ENCODE measurements around the gene CTU1.
A peak's percentile ranks its signal among the peaks of the same experiment; 100 is the strongest.

CTU1 gene

DNA sequence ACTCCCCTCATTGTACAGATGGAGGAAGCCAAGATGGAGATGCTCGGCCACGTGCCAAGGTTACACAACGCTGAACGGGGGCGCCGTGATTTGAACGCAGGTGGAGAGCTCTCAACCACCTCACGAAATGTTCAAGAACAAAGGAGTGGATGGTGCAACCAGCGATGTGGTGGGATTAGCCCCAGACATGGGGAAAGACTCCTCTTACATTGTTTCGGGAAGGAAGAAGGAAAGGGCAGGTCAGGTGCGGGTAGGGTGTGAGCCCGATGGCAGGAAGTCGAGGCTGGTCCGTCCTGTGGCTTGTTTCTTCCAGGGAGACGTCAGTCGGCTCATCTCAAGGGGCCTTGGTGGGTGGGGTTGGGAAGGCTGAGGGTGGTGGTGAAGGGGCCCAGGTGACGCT, 18.4 kb downstream of the CTU1 start:
- no peak overlapping the region for H3K27ac ChIP-seq
- TF ChIP-seq, protein P1, sequence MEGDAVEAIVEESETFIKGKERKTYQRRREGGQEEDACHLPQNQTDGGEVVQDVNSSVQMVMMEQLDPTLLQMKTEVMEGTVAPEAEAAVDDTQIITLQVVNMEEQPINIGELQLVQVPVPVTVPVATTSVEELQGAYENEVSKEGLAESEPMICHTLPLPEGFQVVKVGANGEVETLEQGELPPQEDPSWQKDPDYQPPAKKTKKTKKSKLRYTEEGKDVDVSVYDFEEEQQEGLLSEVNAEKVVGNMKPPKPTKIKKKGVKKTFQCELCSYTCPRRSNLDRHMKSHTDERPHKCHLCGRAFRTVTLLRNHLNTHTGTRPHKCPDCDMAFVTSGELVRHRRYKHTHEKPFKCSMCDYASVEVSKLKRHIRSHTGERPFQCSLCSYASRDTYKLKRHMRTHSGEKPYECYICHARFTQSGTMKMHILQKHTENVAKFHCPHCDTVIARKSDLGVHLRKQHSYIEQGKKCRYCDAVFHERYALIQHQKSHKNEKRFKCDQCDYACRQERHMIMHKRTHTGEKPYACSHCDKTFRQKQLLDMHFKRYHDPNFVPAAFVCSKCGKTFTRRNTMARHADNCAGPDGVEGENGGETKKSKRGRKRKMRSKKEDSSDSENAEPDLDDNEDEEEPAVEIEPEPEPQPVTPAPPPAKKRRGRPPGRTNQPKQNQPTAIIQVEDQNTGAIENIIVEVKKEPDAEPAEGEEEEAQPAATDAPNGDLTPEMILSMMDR (IDR thresholded peaks at IDR 0.05): no peak
- intact Hi-C loops (cut with DNase I; ENCODE audit: low total_unique reads): no loop called here

DNA sequence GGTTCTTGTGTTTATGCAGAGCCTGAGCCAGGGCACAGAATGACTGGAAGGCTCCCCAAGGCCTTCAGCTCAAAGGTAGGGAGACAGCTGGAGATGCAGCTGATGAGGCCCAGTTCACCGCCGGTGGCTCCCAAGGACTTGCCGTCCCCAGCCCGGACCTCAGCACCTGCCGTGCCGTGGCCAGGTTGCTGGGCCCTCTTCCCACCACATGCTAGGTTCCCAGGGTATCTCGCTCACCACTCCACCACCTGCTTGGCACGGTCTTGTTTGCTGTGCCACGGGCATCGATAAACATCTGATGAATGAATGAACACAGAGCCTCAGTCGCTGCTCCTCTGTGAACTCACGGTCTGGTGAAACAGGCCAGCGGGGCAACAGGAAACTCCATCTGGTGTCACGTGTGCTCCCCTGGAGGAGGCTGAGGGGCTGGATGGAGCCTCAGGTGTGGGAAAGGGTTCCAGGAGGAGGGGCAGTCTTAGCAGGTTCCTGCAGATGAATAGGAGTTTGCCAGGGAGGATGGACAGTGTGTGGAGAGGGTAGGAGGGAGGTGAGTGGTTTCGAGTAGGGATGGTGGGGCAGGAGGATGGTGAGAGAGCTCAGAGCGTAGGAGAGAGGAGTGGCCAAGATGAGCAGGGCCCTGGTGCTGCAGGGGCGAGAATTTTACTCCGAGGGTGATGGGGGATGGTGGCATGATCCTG, 21.9 kb downstream of the CTU1 start:
- TF ChIP-seq, protein P1 (IDR thresholded peaks at IDR 0.05): no peak
- Histone ChIP-seq H3K27me3 (peaks cover 0 to 10% of the 10 kb centered on the region in 2 donors), H3K36me3 (no peaks in the 10 kb centered on the region), H3K27ac (no peak overlapping the region), H3K4me3 (no peak overlapping the region), H3K9me3 (no peaks in the 10 kb centered on the region), H3K4me1 (no peaks in the 10 kb centered on the region)
- intact Hi-C loops (cut with DNase I; ENCODE audit: low total_unique reads): no loop called here
- no peak for DNase-seq

More for the DNA sequence above, 18.4 kb downstream of the CTU1 start:
- no peak overlapping the region for H3K4me3 ChIP-seq
- no peaks in the 10 kb centered on the region for H3K4me1 ChIP-seq
- DNase-seq: no peak
- no peaks in the 10 kb centered on the region for H3K27me3 ChIP-seq
- H3K36me3 ChIP-seq: no peaks in the 10 kb centered on the region
- no peaks in the 10 kb centered on the region for H3K9me3 ChIP-seq

DNA sequence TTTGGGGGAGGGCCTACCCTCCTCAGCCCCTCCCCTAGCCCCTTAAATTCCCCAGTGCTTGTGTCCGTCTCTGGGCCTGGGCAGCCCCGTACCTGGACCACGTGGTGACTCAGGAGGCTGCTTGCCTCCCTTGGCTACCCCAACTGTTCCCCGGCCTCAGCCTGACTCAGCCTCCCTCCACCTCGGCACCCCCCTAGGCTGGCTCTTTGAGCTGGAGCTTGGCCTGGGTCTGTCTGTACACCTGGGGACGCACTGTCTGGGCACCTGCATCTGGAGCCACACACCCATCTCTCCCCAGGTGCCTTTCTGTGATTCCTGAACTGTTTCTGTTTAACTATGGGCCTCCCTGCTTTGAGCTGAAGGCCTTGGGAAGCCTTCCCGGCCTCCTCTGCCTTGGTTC, 23.7 kb downstream of the CTU1 start:
- intact Hi-C loops (cut with DNase I; ENCODE audit: low total_unique reads): no loop called here

DNA sequence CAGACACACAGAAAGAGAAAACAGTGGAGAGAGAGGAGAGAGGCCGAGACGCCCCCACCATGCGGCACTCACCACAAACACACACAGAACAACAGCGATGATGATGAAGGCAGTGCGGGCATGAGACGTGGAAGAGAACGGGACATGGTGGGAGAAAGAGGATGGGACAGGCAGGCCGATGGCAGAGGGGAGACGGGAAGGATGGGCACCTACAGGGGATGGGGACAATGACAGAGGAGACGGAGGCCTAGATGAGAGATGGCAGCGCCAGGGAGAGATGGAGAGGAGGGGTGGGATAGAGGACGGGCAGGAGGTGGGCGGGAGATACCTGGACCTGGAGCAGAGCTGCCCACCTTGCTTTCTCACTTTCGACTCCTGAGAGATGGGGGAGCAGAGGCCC, 24.4 kb downstream of the CTU1 start:
- H3K9me3 ChIP-seq: no peaks in the 10 kb centered on the region
- TF ChIP-seq, protein P1 (IDR thresholded peaks at IDR 0.05): no peak
- peak in 1 of 2 donors; percentile 23 for DNase-seq
- no peaks in the 10 kb centered on the region for H3K36me3 ChIP-seq
- no peak overlapping the region for H3K27ac ChIP-seq
- peaks cover 0 to 14% of the 10 kb centered on the region in 2 donors for H3K27me3 ChIP-seq
- no peaks in the 10 kb centered on the region for H3K4me1 ChIP-seq
- no peak overlapping the region for H3K4me3 ChIP-seq
- intact Hi-C loops (cut with DNase I; ENCODE audit: low total_unique reads): no loop called here

More for the DNA sequence above, 23.7 kb downstream of the CTU1 start:
- DNase-seq: no peak
- H3K27ac ChIP-seq: no peak overlapping the region
- H3K9me3 ChIP-seq: no peaks in the 10 kb centered on the region
- H3K4me1 ChIP-seq: no peaks in the 10 kb centered on the region
- no peaks in the 10 kb centered on the region for H3K36me3 ChIP-seq
- H3K27me3 ChIP-seq: peaks cover 0 to 11% of the 10 kb centered on the region in 2 donors
- no peak overlapping the region for H3K4me3 ChIP-seq
- TF ChIP-seq, protein P1 (IDR thresholded peaks at IDR 0.05): no peak

DNA sequence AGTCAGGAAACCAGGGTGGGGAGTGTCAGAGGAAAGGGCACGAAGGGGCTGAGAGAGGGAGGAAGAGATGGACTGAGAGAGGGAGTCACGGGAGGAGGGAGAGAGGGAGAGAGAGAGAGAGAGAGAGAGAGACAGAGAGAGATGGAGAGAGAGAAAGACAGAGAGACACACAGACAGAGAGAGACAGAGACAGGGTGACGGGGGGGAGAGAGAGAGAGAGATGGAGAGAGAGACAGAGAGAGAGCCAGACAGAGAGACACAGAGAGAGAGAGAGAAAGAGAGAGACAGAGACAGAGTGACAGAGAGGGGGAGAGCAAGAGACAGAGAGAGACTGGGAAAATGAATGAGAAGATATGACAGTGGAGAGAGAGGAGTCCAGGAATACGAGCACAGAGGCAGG, 25.0 kb downstream of the CTU1 start:
- peaks cover 0 to 14% of the 10 kb centered on the region in 2 donors for H3K27me3 ChIP-seq
- intact Hi-C loops (cut with DNase I; ENCODE audit: low total_unique reads): no loop called here

More for the DNA sequence above, 25.0 kb downstream of the CTU1 start:
- H3K36me3 ChIP-seq: no peaks in the 10 kb centered on the region
- no peak for DNase-seq
- TF ChIP-seq, protein P1 (IDR thresholded peaks at IDR 0.05): no peak
- no peak overlapping the region for H3K4me3 ChIP-seq
- no peaks in the 10 kb centered on the region for H3K9me3 ChIP-seq
- no peaks in the 10 kb centered on the region for H3K4me1 ChIP-seq
- no peak overlapping the region for H3K27ac ChIP-seq

Measured in tibial artery (tissue), 4 donors.